ENCODE results near the gene NFS1.
"Not testable (repeated sequence)": the region's sequence is repeated elsewhere in the genome, so short reads cannot be mapped to it uniquely, and the experiment has no call there.

Gene NFS1

GRCh38 chr20:35724321-35725230 is 25.4 kb upstream of the NFS1 start:
- H3K79me2 ChIP-seq (ENCODE audit: low read length) = peaks cover 96% of the 10 kb centered on the region
- no peaks in the 10 kb centered on the region for H3K27me3 ChIP-seq (ENCODE audit: low read depth, low read length)

GRCh38 chr20:35723652-35724320 is 24.6 kb upstream of the NFS1 start:
- H3K79me2 ChIP-seq (ENCODE audit: low read length) = peaks cover 96% of the 10 kb centered on the region
- H3K27ac ChIP-seq (ENCODE audit: low read length); H3K4me1 ChIP-seq (ENCODE audit: low read length): not testable (repeated sequence)

More at GRCh38 chr20:35724321-35725230, 25.4 kb upstream of the NFS1 start:
- no peaks in the 10 kb centered on the region for H3K4me1 ChIP-seq (ENCODE audit: low read length)
- peaks cover 80% of the 10 kb centered on the region for H4K20me1 ChIP-seq (ENCODE audit: insufficient read depth, low read length)
- no peak overlapping the region for H3K9ac ChIP-seq (ENCODE audit: low read length)
- no peaks in the 10 kb centered on the region for H3K9me3 ChIP-seq (ENCODE audit: insufficient read depth, low read length)
- H2AFZ ChIP-seq (ENCODE audit: low read depth, low read length) = no peak overlapping the region
- TF ChIP-seq CTCF (IDR thresholded peaks at IDR 0.05; ENCODE audit: low read depth, low read length) = no peak
- no peak for TF ChIP-seq EZH2phosphoT487 (IDR thresholded peaks at IDR 0.05; ENCODE audit: low read depth)
- H3K27ac ChIP-seq (ENCODE audit: low read length) = no peak overlapping the region
- no peak overlapping the region for H3K4me3 ChIP-seq (ENCODE audit: low read length)
- H3K36me3 ChIP-seq (replicated peaks; ENCODE audit: low read depth, low read length) = peaks cover 74% of the 10 kb centered on the region
- no peak overlapping the region for H3K4me2 ChIP-seq (ENCODE audit: low read length)

GRCh38 chr20:35723275-35723639 is 24.1 kb upstream of the NFS1 start:
- not testable (repeated sequence) for H3K4me2 ChIP-seq (ENCODE audit: low read length); H3K4me1 ChIP-seq (ENCODE audit: low read length); H3K4me3 ChIP-seq (ENCODE audit: low read length); H3K27me3 ChIP-seq (ENCODE audit: low read depth, low read length); H2AFZ ChIP-seq (ENCODE audit: low read depth, low read length); H3K9me3 ChIP-seq (ENCODE audit: insufficient read depth, low read length); H3K27ac ChIP-seq (ENCODE audit: low read length); H3K9ac ChIP-seq (ENCODE audit: low read length)
- H3K36me3 ChIP-seq (replicated peaks; ENCODE audit: low read depth, low read length) = peaks cover 77% of the 10 kb centered on the region
- peaks cover 86% of the 10 kb centered on the region for H4K20me1 ChIP-seq (ENCODE audit: insufficient read depth, low read length)
- peaks cover 96% of the 10 kb centered on the region for H3K79me2 ChIP-seq (ENCODE audit: low read length)

More at GRCh38 chr20:35723652-35724320, 24.6 kb upstream of the NFS1 start:
- not testable (repeated sequence) for H3K4me2 ChIP-seq (ENCODE audit: low read length); H3K9ac ChIP-seq (ENCODE audit: low read length); H3K9me3 ChIP-seq (ENCODE audit: insufficient read depth, low read length); H2AFZ ChIP-seq (ENCODE audit: low read depth, low read length); H3K27me3 ChIP-seq (ENCODE audit: low read depth, low read length); H3K4me3 ChIP-seq (ENCODE audit: low read length)
- H4K20me1 ChIP-seq (ENCODE audit: insufficient read depth, low read length) = peaks cover 82% of the 10 kb centered on the region
- H3K36me3 ChIP-seq (replicated peaks; ENCODE audit: low read depth, low read length) = peaks cover 76% of the 10 kb centered on the region

GRCh38 chr20:35721621-35722020 is 22.5 kb upstream of the NFS1 start:
- Histone ChIP-seq H3K79me2 (ENCODE audit: low read length) (peaks cover 98% of the 10 kb centered on the region), H4K20me1 (ENCODE audit: insufficient read depth, low read length) (peaks cover 90% of the 10 kb centered on the region), H2AFZ (ENCODE audit: low read depth, low read length) (no peak overlapping the region), H3K4me2 (ENCODE audit: low read length) (no peak overlapping the region), H3K4me1 (ENCODE audit: low read length) (no peaks in the 10 kb centered on the region), H3K9me3 (ENCODE audit: insufficient read depth, low read length) (no peaks in the 10 kb centered on the region), H3K27ac (ENCODE audit: low read length) (no peak overlapping the region), H3K9ac (ENCODE audit: low read length) (no peak overlapping the region), H3K36me3 (replicated peaks; ENCODE audit: low read depth, low read length) (peaks cover 82% of the 10 kb centered on the region), H3K27me3 (ENCODE audit: low read depth, low read length) (no peaks in the 10 kb centered on the region), H3K4me3 (ENCODE audit: low read length) (no peak overlapping the region)
- TF ChIP-seq EZH2phosphoT487 (IDR thresholded peaks at IDR 0.05; ENCODE audit: low read depth) (no peak), CTCF (IDR thresholded peaks at IDR 0.05; ENCODE audit: low read depth, low read length) (no peak)

GRCh38 chr20:35721219-35721618 is 22.1 kb upstream of the NFS1 start:
- no peaks in the 10 kb centered on the region for H3K27me3 ChIP-seq (ENCODE audit: low read depth, low read length)
- H4K20me1 ChIP-seq (ENCODE audit: insufficient read depth, low read length) = peaks cover 90% of the 10 kb centered on the region
- H2AFZ ChIP-seq (ENCODE audit: low read depth, low read length) = no peak overlapping the region
- H3K79me2 ChIP-seq (ENCODE audit: low read length) = peaks cover 98% of the 10 kb centered on the region
- no peak overlapping the region for H3K4me2 ChIP-seq (ENCODE audit: low read length)
- no peak overlapping the region for H3K27ac ChIP-seq (ENCODE audit: low read length)
- no peak for TF ChIP-seq EZH2phosphoT487 (IDR thresholded peaks at IDR 0.05; ENCODE audit: low read depth)
- TF ChIP-seq CTCF (IDR thresholded peaks at IDR 0.05; ENCODE audit: low read depth, low read length) = no peak
- H3K9me3 ChIP-seq (ENCODE audit: insufficient read depth, low read length) = no peaks in the 10 kb centered on the region
- H3K4me3 ChIP-seq (ENCODE audit: low read length) = no peak overlapping the region
- H3K36me3 ChIP-seq (replicated peaks; ENCODE audit: low read depth, low read length) = peaks cover 82% of the 10 kb centered on the region
- no peak overlapping the region for H3K9ac ChIP-seq (ENCODE audit: low read length)
- H3K4me1 ChIP-seq (ENCODE audit: low read length) = no peaks in the 10 kb centered on the region
